ENCODE data around the gene STAT1. TPM values are rescaled to one million over a fixed set of nuclear protein-coding genes. Genes with fewer than 3 reads are reported as not detected.

The STAT1 gene
- total RNA-seq, 1 donor from 2014 or later = 61.7 TPM

- no peak overlapping the region for H3K27ac Mint-ChIP-seq
- no peak overlapping the region for H3K4me2 ChIP-seq
- no peak overlapping the region for H3K4me3 Mint-ChIP-seq
- H3K79me2 ChIP-seq (ENCODE audit: low read depth) = no peaks in the 10 kb centered on the region
- no peak overlapping the region for H2AFZ ChIP-seq (replicated peaks)
- H3K36me3 Mint-ChIP-seq = peaks cover 10% of the 10 kb centered on the region
- no peaks in the 10 kb centered on the region for H3K4me1 Mint-ChIP-seq
- H3K27me3 Mint-ChIP-seq (ENCODE audit: insufficient read depth, low read depth) = peaks cover 2% of the 10 kb centered on the region
- no peak overlapping the region for H3K9ac ChIP-seq
- H3K9me3 Mint-ChIP-seq = peaks cover 12% of the 10 kb centered on the region
- H3K4me3 ChIP-seq = no peak overlapping the region
- no peaks in the 10 kb centered on the region for H3K4me1 ChIP-seq
- no peaks in the 10 kb centered on the region for H3F3A ChIP-seq (ENCODE audit: low read depth)
- TF ChIP-seq, protein P1, sequence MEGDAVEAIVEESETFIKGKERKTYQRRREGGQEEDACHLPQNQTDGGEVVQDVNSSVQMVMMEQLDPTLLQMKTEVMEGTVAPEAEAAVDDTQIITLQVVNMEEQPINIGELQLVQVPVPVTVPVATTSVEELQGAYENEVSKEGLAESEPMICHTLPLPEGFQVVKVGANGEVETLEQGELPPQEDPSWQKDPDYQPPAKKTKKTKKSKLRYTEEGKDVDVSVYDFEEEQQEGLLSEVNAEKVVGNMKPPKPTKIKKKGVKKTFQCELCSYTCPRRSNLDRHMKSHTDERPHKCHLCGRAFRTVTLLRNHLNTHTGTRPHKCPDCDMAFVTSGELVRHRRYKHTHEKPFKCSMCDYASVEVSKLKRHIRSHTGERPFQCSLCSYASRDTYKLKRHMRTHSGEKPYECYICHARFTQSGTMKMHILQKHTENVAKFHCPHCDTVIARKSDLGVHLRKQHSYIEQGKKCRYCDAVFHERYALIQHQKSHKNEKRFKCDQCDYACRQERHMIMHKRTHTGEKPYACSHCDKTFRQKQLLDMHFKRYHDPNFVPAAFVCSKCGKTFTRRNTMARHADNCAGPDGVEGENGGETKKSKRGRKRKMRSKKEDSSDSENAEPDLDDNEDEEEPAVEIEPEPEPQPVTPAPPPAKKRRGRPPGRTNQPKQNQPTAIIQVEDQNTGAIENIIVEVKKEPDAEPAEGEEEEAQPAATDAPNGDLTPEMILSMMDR (IDR thresholded peaks at IDR 0.05) = no peak
- no peaks in the 10 kb centered on the region for H3K9me3 ChIP-seq (ENCODE audit: low read depth)
- no peaks in the 10 kb centered on the region for H3K36me3 ChIP-seq
- no peak overlapping the region for H3K27ac ChIP-seq
- DNase-seq (ENCODE audit: low spot score) = no peak
- H4K20me1 ChIP-seq (ENCODE audit: low read depth) = no peaks in the 10 kb centered on the region
- H3K27me3 ChIP-seq = no peaks in the 10 kb centered on the region
Measured at GRCh38 chr2:190959911-190960788, 53.8 kb downstream of the STAT1 start.

GRCh38 chr2:190953257-190953656, 60.7 kb downstream of the STAT1 start:
- Histone ChIP-seq H3F3A (ENCODE audit: low read depth) (no peaks in the 10 kb centered on the region), H4K20me1 (ENCODE audit: low read depth) (no peaks in the 10 kb centered on the region), H3K4me2 (no peak overlapping the region), H3K27ac (no peak overlapping the region), H3K9me3 (ENCODE audit: low read depth) (no peaks in the 10 kb centered on the region), H3K4me1 (no peaks in the 10 kb centered on the region), H3K9ac (no peak overlapping the region), H3K79me2 (ENCODE audit: low read depth) (no peaks in the 10 kb centered on the region), H3K27me3 (no peaks in the 10 kb centered on the region), H3K4me3 (no peak overlapping the region), H2AFZ (replicated peaks) (no peak overlapping the region), H3K36me3 (no peaks in the 10 kb centered on the region)
- no peak for TF ChIP-seq EZH2 (IDR thresholded peaks at IDR 0.05)
- TF ChIP-seq, protein P1 (IDR thresholded peaks at IDR 0.05) = no peak
- TF ChIP-seq EZH2phosphoT487 (IDR thresholded peaks at IDR 0.05) = no peak
- peaks cover 12% of the 10 kb centered on the region for H3K9me3 Mint-ChIP-seq
- no peaks in the 10 kb centered on the region for H3K4me1 Mint-ChIP-seq
- H3K27ac Mint-ChIP-seq = no peak overlapping the region
- no peak for DNase-seq (ENCODE audit: low spot score)
- peaks cover 2% of the 10 kb centered on the region for H3K27me3 Mint-ChIP-seq (ENCODE audit: insufficient read depth, low read depth)
- H3K36me3 Mint-ChIP-seq = peaks cover 2% of the 10 kb centered on the region
- no peak overlapping the region for H3K4me3 Mint-ChIP-seq

DNA sequence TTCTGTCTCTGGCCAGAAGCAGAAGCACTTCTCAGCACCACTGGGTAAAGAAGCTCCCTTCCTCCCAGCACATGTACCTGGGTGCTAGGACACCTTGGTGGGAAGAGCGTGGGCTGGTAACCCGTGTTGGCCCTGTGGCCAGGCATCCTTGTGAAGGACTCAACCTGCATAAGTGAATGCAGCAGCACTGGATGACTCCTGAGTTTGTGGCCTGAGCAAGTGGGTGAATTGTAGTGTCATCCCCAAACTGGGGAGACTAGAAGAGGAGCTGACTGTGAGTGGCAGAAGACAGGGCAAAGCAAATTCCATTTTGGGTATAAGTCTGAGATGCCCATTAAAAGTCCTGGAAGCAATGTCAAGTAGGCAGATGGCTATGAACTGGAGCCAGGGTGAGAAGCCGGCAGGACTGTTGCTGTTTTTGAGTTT, 63.4 kb downstream of the STAT1 start:
- Mint-ChIP-seq H3K4me3 (no peak overlapping the region), H3K9me3 (no peaks in the 10 kb centered on the region), H3K27ac (no peak overlapping the region), H3K36me3 (no peaks in the 10 kb centered on the region), H3K4me1 (no peaks in the 10 kb centered on the region), H3K27me3 (ENCODE audit: insufficient read depth, low read depth) (no peaks in the 10 kb centered on the region)
- TF ChIP-seq, protein P1 (IDR thresholded peaks at IDR 0.05) = no peak
- no peak for TF ChIP-seq EZH2phosphoT487 (IDR thresholded peaks at IDR 0.05)
- no peak for TF ChIP-seq EZH2 (IDR thresholded peaks at IDR 0.05)
- no peak overlapping the region for H3K4me3 ChIP-seq
- no peak overlapping the region for H3K4me2 ChIP-seq
- H3K36me3 ChIP-seq = no peaks in the 10 kb centered on the region
- no peaks in the 10 kb centered on the region for H3K9me3 ChIP-seq (ENCODE audit: low read depth)
- H3K4me1 ChIP-seq = no peaks in the 10 kb centered on the region
- no peak overlapping the region for H3K27ac ChIP-seq
- no peaks in the 10 kb centered on the region for H4K20me1 ChIP-seq (ENCODE audit: low read depth)
- no peak overlapping the region for H3K9ac ChIP-seq
- H2AFZ ChIP-seq (replicated peaks) = no peak overlapping the region
- no peaks in the 10 kb centered on the region for H3K27me3 ChIP-seq
- no peaks in the 10 kb centered on the region for H3F3A ChIP-seq (ENCODE audit: low read depth)
- no peak for DNase-seq (ENCODE audit: low spot score)
- no peaks in the 10 kb centered on the region for H3K79me2 ChIP-seq (ENCODE audit: low read depth)

All from neural progenitor cell (in vitro differentiated cells).